GM19351 (cell line): ENCODE measurements around the gene SCYL3.
"Not testable (repeated sequence)": the region's sequence is repeated elsewhere in the genome, so short reads cannot be mapped to it uniquely, and the experiment has no call there.

Source experiments
- ATAC-seq: cut with Tn5 transposase; IDR thresholded peaks from one replicate; pipeline ENCODE4 v1.9.1; 2021; ENCODE audit warnings: mild to moderate bottlenecking, moderate library complexity; ENCODE audit not compliant: unreplicated experiment

SCYL3 gene

GRCh38 chr1:169821500-169821899 lies 72.2 kb downstream of the SCYL3 start:
- no peak for ATAC-seq

DNA sequence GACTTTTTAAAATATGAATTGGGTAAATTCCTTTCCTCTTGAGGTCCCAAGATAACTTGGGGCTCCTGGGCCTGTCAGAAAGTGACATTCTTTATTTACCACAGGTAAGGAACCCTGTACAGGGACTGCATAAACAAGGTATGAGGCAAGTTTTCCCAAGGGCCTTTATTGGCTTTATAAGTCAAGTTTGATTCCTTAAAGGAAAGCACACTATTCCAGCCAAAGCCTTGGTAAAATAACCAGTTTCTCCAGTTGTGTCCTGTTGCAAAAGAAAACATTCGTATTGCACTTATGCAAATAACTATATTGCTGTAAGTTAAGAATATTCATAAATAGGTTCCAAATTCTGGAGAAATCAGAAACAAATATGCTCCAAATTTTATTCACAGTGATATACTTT lies 77.1 kb downstream of the SCYL3 start:
- no peak for ATAC-seq

- ATAC-seq = no peak
These were observed 79.4 kb downstream of the SCYL3 start for GRCh38 chr1:169814265-169814664.

- ATAC-seq = no peak
These were observed 81.6 kb downstream of the SCYL3 start for GRCh38 chr1:169812131-169812530.

DNA sequence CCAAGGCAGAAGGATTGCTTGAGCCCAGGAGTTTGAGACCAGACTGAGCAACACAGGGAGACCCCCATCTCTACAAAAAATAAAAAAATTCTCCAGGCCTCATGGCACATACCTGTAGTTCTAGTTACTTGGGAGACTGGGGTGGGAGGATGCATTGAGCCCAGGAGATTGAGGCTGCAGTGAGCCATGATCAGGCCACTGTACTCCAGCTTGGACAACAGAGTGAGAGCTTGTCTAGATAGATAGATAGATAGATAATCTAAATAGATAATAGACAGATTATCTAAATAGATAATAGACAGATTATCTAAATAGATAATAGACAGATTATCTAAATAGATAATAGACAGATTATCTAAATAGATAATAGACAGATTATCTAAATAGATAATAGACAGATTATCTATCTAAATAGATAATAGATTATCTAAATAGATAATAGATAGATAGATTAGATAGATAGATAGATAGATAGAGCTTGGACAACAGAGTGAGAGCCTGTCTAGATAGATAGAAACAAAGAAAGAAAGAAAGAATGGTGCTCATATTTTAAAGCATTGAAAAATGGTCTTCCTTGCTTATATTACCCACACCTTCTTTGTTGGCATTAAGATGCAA lies 82.2 kb downstream of the SCYL3 start:
- ATAC-seq = not testable (repeated sequence)

- no peak for ATAC-seq
These were observed 84.2 kb downstream of the SCYL3 start for GRCh38 chr1:169809370-169810095.

DNA sequence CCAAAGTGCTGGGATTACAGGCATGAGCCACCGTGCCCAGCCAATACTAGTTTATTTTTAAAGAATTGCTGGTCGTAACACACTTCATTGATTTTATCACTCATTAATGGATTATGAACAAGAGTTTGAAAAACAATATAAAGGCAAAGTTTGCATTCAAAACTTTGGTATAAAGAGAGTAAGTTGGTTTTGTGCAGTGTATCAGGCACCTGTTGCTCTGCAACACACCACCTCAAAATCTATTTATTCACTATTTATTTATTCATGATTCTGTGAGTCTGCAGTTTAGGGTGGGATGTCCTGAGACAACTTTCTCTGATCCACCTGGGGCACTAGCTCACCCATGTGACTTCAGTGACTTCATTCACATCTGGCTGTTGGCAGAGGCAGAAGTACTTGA lies 88.8 kb downstream of the SCYL3 start:
- ATAC-seq = no peak

DNA sequence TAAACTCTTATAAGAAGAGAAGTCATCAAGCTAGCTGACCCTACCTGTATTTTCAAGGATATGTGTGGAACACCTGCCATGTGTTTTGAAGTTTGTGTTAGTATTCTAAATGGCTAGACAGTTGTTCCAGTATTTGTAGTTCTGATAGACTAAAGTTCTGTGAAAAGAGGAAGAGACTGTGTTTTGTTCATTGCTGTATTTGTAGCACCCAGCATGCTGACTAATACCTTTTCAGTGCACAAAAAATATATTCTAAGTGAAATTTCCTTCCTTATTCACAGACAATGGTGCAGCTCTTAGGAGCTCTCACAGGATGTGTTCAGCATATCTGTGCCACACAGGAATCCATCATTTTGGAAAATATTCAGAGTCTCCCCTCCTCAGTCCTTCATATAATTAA lies 90.8 kb downstream of the SCYL3 start:
- ATAC-seq = no peak
